H9 (cell line): ENCODE measurements around the gene ECE1. TPM values are rescaled to one million over a fixed set of nuclear protein-coding genes. Genes with fewer than 3 reads are reported as not detected.

Experiments used
- DNase-seq: peaks from one replicate; pipeline ENCODE4 v3.0.0-alpha.2; 2017
- H2AFZ ChIP-seq: one replicate; pipeline ENCODE4 v1.6.1; 2013; ENCODE audit warnings: mild to moderate bottlenecking, low read length, control low read depth, moderate library complexity
- H2AK5ac ChIP-seq: 2 replicates; pipeline ENCODE4 v1.6.1; 2013; ENCODE audit warnings: low read length, control low read depth, mixed read lengths; ENCODE audit not compliant: insufficient read length
- H2BK120ac ChIP-seq: one replicate; pipeline ENCODE4 v1.6.1; 2013; ENCODE audit warnings: low read depth, mild to moderate bottlenecking, low read length, control low read depth, inconsistent platforms; ENCODE audit not compliant: poor library complexity, severe bottlenecking
- H2BK12ac ChIP-seq: 2 replicates; pipeline ENCODE4 v1.6.1; 2013; ENCODE audit warnings: low read length, control low read depth, mixed read lengths, low read depth; ENCODE audit not compliant: insufficient read length
- H2BK15ac ChIP-seq: 2 replicates; pipeline ENCODE4 v1.6.1; 2013; ENCODE audit warnings: low read depth, low read length, control low read depth
- H2BK20ac ChIP-seq: one replicate; pipeline ENCODE4 v1.6.1; 2013; ENCODE audit warnings: low read depth, mild to moderate bottlenecking, low read length, control low read depth, inconsistent platforms; ENCODE audit not compliant: poor library complexity, severe bottlenecking
- H2BK5ac ChIP-seq: 2 replicates; pipeline ENCODE4 v1.6.1; 2013; ENCODE audit warnings: low read length, control low read depth, mixed read lengths; ENCODE audit not compliant: insufficient read length
- H3K14ac ChIP-seq: 2 replicates; pipeline ENCODE4 v1.6.1; 2013; ENCODE audit warnings: low read length, control low read depth; ENCODE audit not compliant: insufficient read depth
- H3K18ac ChIP-seq: 2 replicates; pipeline ENCODE4 v1.6.1; 2013; ENCODE audit warnings: low read depth, mild to moderate bottlenecking, mixed read lengths, low read length, control low read depth; ENCODE audit not compliant: insufficient read length
- H3K23ac ChIP-seq: 2 replicates; pipeline ENCODE4 v1.6.1; 2013; ENCODE audit warnings: low read length, control low read depth, mixed read lengths, low read depth; ENCODE audit not compliant: insufficient read length
- H3K23me2 ChIP-seq: 2 replicates; pipeline ENCODE4 v1.6.1; 2013; ENCODE audit warnings: low read depth, mild to moderate bottlenecking, mixed read lengths, low read length, control low read depth; ENCODE audit not compliant: insufficient read length, poor library complexity, severe bottlenecking
- H3K27ac ChIP-seq: 2 replicates; pipeline ENCODE4 v1.5.1; 2013; ENCODE audit warnings: low read length, control low read depth, mixed read lengths, low read depth; ENCODE audit not compliant: insufficient read length
- H3K27me3 ChIP-seq: 2 replicates; pipeline ENCODE4 v1.6.1; 2013; ENCODE audit warnings: low read length, control low read depth, inconsistent platforms; ENCODE audit not compliant: insufficient read depth
- H3K4ac ChIP-seq: 2 replicates; pipeline ENCODE4 v1.6.1; 2013; ENCODE audit warnings: low read depth, mild to moderate bottlenecking, control low read depth, inconsistent platforms, low read length, moderate library complexity
- H3K4me1 ChIP-seq: 2 replicates; pipeline ENCODE4 v1.6.1; 2013; ENCODE audit warnings: low read length, control low read depth, inconsistent platforms; ENCODE audit not compliant: insufficient read depth
- H3K4me2 ChIP-seq: 2 replicates; pipeline ENCODE4 v1.6.1; 2013; ENCODE audit warnings: low read length, control low read depth, mixed read lengths; ENCODE audit not compliant: insufficient read length, insufficient read depth
- H3K56ac ChIP-seq: 2 replicates; pipeline ENCODE4 v1.6.1; 2013; ENCODE audit warnings: low read depth, mild to moderate bottlenecking, mixed read lengths, low read length, control low read depth; ENCODE audit not compliant: insufficient read length
- H3K79me1 ChIP-seq: 2 replicates; pipeline ENCODE4 v1.6.1; 2013; ENCODE audit warnings: low read depth, mild to moderate bottlenecking, moderate library complexity, low read length, control low read depth, inconsistent platforms; ENCODE audit not compliant: insufficient read depth, poor library complexity, severe bottlenecking
- H3K79me2 ChIP-seq: 2 replicates; pipeline ENCODE4 v1.6.1; 2013; ENCODE audit warnings: low read length, control low read depth, inconsistent platforms; ENCODE audit not compliant: insufficient read depth
- H3K9ac ChIP-seq: 2 replicates; pipeline ENCODE4 v1.6.1; 2013; ENCODE audit warnings: low read length, control low read depth, mixed read lengths; ENCODE audit not compliant: insufficient read length; ENCODE audit errors: extremely low read depth
- H3K9me3 ChIP-seq: one replicate; pipeline ENCODE4 v1.6.1; 2013; ENCODE audit warnings: low read depth, low read length, inconsistent platforms; ENCODE audit not compliant: control insufficient read depth
- H3T11ph ChIP-seq: one replicate; pipeline ENCODE4 v1.6.1; 2013; ENCODE audit warnings: mild to moderate bottlenecking, low read length, control low read depth, inconsistent platforms
- H4K20me1 ChIP-seq: one replicate; pipeline ENCODE4 v1.6.1; 2013; ENCODE audit not compliant: control insufficient read depth, insufficient read length, insufficient read depth
- H4K5ac ChIP-seq: 2 replicates; pipeline ENCODE4 v1.6.1; 2013; ENCODE audit warnings: low read depth, mild to moderate bottlenecking, mixed read lengths, low read length, control low read depth; ENCODE audit not compliant: insufficient read length
- H4K8ac ChIP-seq: replicated peaks from 2 replicates; pipeline ENCODE4 v1.6.1; 2013; ENCODE audit warnings: low read length, control low read depth, mixed read lengths, low read depth; ENCODE audit not compliant: insufficient read length
- H4K91ac ChIP-seq: 2 replicates; pipeline ENCODE4 v1.6.1; 2013; ENCODE audit warnings: low read depth, mild to moderate bottlenecking, moderate library complexity, mixed read lengths, low read length, control low read depth; ENCODE audit not compliant: insufficient read length
- H3K27ac Mint-ChIP-seq, 3 experiments: 2 replicates in 2 of 3; 3 replicates in 1 of 3; pipeline ENCODE4 v1.8.0; 2020 to 2021; ENCODE audit warnings: mixed read lengths in 3 of 3, mild to moderate bottlenecking in 1 of 3, moderate library complexity in 1 of 3
- H3K27me3 Mint-ChIP-seq: 2 replicates; pipeline ENCODE4 v1.8.0; 2021; ENCODE audit warnings: low read depth, mild to moderate bottlenecking, moderate library complexity, mixed read lengths
- H3K36me3 Mint-ChIP-seq, 3 experiments: 2 replicates in 2 of 3; 3 replicates in 1 of 3; pipeline ENCODE4 v1.8.0; 2020 to 2021; ENCODE audit warnings: low read depth in 3 of 3, mixed read lengths in 3 of 3; ENCODE audit not compliant: insufficient read depth in 1 of 3
- H3K4me1 Mint-ChIP-seq, 2 experiments: 2 replicates each; pipeline ENCODE4 v1.8.0; 2020; ENCODE audit warnings: mixed read lengths in 2 of 2
- H3K4me3 Mint-ChIP-seq, 2 experiments: 2 replicates in 1 of 2; 3 replicates in 1 of 2; pipeline ENCODE4 v1.8.0; 2020 to 2021; ENCODE audit warnings: mild to moderate bottlenecking in 2 of 2, mixed read lengths in 2 of 2, moderate library complexity in 1 of 2
- H3K9me3 Mint-ChIP-seq, 2 experiments: 2 replicates in 1 of 2; 3 replicates in 1 of 2; pipeline ENCODE4 v1.8.0; 2020; ENCODE audit warnings: mild to moderate bottlenecking in 2 of 2, mixed read lengths in 2 of 2, moderate library complexity in 1 of 2
- CTCF ChIP-seq: fragments of 200-600 bp; sonication (generic); conservative IDR thresholded peaks from 3 replicates; pipeline ENCODE4 v1.8.0; 2021; ENCODE audit warnings: antibody characterized with exemption, mild to moderate bottlenecking
- WGBS: extraction: QIAGEN DNeasy Blood & Tissue Kit; methylation state at CpG from one replicate; pipeline ENCODE4 v1.1.7; 2013; ENCODE audit warnings: missing lambda C conversion rate, low lambda C conversion rate, mixed read lengths; ENCODE audit not compliant: insufficient read length; ENCODE audit errors: extremely low coverage; 5-methylcytosine and 5-hydroxymethylcytosine counted together
- total RNA-seq: library from RNA; stranded (reverse); gene quantifications from 2 replicates; pipeline ENCODE4 v1.2.1, GENCODE V29; 2021

Gene ECE1
- total RNA-seq, 1 experiment from 2014 or later: 31.1 TPM

- Histone ChIP-seq H3K9me3 (no peaks in the 10 kb centered on the region), H3K9ac (no peak overlapping the region), H3K14ac (no peak overlapping the region; the same call in 1 of the 2 replicates), H3K23me2 (no peaks in the 10 kb centered on the region), H3K79me2 (no peaks in the 10 kb centered on the region), H3K23ac (no peak overlapping the region), H4K8ac (no peak overlapping the region), H4K91ac (no peak overlapping the region), H2BK120ac (no peak overlapping the region), H2BK12ac (no peak overlapping the region), H3K4me1 (peaks cover 18% of the 10 kb centered on the region; the same call in 1 of the 2 replicates), H3K79me1 (no peaks in the 10 kb centered on the region), H3K18ac (no peak overlapping the region), H2BK20ac (no peak overlapping the region), H4K5ac (no peak overlapping the region), H3K4ac (no peak overlapping the region), H2AK5ac (no peak overlapping the region), H4K20me1 (no peaks in the 10 kb centered on the region), H3K27ac (no peak overlapping the region), H3K4me2 (no peak overlapping the region), H3K27me3 (no peaks in the 10 kb centered on the region), H2AFZ (no peak overlapping the region), H3T11ph (no peak overlapping the region), H2BK5ac (no peak overlapping the region), H2BK15ac (no peak overlapping the region), H3K56ac (no peak overlapping the region)
- Mint-ChIP-seq H3K27me3 (no peaks in the 10 kb centered on the region), H3K4me3 (0 out of 5 replicates have a peak overlapping the region, but pooled peaks of 1 of the 2 experiments have one; percentile 28), H3K9me3 (no peaks in the 10 kb centered on the region), H3K36me3 (no peaks in the 10 kb centered on the region; a peak in 1 of 7 replicates), H3K4me1 (peaks cover 70 to 80% of the 10 kb centered on the region in 2 experiments), H3K27ac (peak overlapping the region; percentile 9 to 89 (median 75))
- DNase-seq: no peak
- no peak for TF ChIP-seq CTCF
- no CpG with 5 or more reads among the region's 12 CpGs for WGBS
These were observed 30.3 kb upstream of the ECE1 start for GRCh38 chr1:21320410-21321108.
